ENCODE results near the gene LRMDA.

LRMDA gene

DNA sequence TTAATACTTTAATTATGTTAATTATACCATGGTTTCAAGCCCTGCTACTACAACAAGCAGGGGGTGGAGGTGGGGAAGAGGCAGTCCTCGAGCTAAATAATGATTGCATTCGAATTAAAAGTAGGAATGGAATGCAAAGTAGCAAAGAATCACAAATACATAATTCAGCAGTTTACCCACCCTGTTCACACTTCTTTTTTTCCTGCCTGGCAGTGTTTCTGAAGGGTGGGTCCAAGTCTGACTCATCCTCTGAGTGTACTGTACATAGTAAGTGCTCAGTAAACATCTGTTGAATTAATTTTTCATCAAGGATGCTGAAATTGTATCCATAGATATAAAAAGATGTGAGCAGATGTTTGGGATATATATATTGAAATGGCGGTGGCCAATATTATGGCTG is 778.8 kb downstream of the LRMDA start:
- DNase-seq (ENCODE audit: low read depth): no peak

DNA sequence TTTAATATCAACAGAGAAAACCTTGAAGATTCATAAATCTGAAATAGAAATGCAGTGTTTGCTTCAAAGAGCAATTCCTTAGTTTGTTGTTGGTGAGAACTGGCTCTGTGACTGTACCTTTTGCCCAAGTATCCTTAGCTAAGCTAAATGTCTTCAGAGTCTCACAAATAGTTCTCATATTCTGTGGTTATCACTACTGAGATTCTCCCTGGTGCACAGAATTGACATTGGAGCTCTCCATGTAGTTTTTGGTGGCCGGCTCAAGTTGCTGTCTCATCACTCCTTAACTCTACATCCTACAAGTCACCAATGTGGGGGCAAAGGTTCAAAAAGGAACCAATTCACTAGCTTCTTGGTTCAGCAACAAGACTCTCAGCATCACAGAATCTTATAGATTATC is 780.3 kb downstream of the LRMDA start:
- no peak for DNase-seq (ENCODE audit: low read depth)

DNA sequence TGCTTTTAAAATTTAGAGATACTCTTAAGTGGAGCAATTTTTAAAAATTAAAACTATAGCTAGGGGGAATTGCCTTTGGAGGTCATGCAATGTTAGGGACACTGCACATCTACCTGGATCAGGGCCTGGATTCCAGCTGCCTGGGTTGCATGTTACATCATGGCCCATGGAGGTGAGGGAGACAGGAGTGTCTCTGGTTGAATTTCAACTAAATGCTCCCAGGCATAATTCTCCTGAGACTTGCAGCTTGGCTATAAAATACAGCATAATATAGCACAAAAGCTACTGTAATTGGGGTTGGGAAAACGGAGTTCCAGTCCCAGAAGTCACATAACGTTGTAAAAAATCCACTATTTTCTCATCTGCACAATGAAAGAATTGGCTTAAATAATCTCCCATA is 782.5 kb downstream of the LRMDA start:
- no peak for DNase-seq (ENCODE audit: low read depth)

DNA sequence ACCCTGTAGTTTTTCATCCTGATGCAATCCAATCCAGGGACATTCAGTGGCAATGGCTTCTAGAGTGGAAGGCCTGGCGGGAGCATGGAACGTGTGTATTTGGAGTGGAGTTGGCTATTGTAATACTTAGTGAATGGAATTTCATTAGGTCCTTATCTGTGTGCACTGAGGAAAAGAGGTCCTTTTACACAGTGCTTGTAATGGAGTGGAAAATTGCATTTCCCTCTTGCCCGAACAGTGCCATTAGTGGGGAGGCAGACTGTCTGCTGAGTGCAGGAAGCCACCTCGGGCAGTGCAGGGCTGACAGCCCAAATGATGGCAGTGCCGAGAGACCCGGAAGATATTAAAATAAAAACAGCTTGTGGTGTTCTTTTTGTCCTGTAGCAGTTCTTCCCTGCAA is 786.6 kb downstream of the LRMDA start:
- DNase-seq (ENCODE audit: low read depth): no peak

DNA sequence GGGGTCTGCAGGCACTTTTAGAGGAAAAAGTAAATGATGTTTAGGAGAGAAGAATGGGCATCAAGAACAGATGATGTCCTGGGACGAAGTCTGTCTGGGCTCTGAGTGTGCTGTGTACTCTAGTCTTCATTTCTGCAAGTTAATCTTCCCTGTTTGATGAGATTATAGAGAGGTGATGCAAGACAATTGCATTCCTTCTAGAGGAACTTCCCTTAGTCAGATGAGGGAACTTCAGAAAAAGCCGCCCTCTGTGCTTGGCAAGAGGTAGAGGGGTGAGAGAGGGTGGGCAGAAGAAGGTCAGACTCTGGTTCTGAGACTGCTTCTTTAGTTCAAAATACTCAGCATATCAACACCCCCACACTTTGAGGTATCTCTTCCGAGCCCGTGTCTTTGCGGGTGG is 797.9 kb downstream of the LRMDA start:
- no peak for DNase-seq (ENCODE audit: low read depth)

DNA sequence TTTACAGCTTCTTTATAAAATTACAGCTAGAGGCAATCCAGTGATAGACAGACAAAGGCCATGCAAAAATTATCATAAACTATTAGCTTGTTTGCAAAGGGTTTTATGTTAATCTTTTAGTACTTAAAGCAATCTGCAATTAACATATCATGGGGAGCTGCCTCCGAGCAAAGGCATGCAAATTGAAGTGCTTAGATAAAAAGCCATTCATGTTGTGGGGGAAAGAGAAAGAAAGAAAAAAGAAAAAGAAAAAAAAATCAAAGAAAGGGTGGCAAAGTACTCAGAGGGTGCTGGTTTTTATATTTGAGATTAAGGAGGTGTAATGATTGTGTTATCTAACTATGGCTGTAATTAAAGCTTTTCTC is 799.5 kb downstream of the LRMDA start:
- DNase-seq (ENCODE audit: low read depth): no peak

DNA sequence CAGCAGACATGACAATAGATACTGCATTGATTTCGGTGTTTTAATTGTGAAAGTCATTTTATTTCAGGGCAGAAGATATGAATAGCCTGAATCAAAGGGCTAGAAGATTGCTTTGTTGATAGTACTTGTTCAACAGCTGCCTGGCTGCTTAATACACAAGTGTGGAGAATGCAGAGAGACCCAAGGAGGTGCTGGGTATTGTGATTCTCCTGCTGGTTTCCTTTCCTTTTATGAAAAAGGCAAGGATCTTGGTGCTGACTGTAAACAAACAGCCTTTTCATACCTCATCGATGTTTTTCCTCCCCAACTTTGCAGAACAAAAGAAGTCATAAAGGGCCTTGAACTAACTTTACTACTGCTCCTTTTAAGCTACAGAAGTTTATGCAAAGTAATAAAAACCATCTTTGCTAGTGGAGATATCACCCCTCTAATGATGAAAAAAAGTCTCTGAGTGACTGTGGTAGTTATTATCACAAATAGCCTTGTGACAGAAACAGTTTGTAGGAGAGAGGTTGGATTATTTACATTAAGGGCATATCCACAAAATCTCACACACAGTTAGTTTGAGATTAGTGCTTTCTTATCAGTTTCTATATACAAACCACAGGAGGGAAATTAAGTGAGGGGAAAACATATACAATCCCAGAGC is 800.0 kb downstream of the LRMDA start:
- DNase-seq (ENCODE audit: low read depth): no peak

DNA sequence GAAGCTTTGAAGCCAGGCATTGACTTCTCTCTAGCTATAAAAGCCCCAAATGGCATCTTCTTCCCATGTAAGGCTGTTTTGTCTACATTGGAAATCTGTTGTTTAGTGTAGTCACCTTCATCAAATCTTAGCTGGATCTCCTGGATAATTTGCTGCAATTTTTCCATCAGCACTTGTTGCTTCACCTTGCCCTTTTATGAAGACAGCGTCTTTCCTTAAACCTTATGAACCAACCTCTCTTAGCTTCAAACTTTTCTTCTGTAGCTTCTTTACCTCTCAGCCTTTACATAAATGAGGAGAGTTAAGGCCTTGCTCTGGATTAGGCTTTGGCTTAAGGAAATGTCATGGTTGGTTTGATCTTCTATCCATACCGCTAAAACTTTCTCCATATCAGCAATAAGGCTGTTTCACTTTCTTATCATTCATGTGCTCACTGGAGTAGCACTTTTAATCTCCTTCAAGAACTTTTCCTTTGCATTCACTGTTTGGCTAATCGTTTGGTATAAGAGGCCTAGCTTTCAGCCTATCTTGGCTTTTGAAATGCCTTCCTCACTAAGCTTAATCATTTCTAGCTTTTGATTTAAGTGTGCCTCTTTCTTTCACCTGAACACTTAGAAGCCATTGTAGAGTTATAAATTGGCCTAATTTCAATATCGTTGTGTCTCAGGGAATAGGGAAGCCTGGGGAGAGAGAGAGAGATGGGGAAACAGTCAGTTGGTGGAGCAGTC is 803.2 kb downstream of the LRMDA start:
- no peak for DNase-seq (ENCODE audit: low read depth)

DNA sequence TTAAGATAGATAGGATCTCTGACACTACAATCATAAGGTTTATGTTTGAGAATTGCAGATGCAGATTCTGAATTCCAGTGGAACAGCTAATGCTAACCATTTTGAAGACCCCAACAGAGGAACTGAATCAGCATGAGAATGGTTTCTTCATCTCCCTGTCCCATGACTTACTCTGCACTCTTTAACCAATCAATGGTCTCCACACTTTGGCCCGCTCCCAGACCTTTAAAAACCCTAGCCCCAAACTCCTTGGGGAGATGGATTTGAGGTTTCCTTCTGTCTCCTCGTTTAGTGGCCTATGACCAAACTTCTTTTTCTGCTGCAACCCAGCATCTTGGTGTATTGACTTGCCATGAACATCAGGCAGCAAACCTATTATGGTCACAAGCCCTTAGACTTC is 804.9 kb downstream of the LRMDA start:
- no peak for DNase-seq (ENCODE audit: low read depth)

DNA sequence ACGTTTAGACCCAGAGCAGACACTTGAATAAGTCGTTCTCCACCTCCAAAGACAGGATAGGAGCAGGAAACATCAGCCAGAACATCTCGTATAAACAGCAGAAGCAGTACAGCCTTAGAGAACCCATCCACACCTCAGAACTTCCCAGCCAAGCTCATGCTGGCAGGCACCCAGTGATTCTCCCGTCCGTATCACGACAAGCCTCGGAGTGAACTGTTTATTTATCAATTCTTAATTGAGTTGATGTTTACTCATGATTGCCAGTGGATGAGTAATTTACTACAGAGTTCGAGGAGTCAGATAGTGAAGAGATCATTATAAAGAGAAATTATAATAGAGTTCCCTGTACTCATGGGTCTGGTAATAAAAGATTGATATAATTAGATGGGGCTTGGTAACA is 811.5 kb downstream of the LRMDA start:
- DNase-seq (ENCODE audit: low read depth): no peak

DNA sequence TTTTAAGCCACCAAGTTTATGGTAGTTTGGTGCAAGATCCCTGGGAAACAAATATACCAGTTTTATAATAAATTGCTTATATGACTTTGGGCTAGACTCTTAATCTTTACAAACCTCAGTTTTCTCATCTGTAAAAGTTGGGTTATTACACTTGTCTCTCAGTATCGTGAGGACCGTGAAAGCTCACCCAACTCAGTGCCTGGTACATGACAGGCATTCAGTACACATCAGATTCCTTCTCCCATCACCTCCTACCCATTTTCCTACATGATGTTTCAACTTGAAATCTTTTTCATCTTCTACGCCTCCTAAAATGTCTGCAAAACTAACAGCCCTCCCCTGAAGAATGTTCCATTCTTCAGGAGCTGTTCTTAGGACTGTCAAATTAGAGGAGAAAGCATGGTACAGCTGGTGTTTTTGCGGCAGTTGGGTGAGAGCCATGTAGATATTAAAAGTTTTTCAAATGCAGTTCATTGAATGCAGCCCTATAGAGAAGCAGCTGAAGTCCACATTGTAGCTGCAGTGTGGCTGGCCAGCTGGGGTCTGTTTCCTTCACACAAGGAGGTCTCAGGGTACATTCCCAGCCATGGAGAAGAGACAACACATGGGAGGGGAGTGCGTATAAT is 812.8 kb downstream of the LRMDA start:
- DNase-seq (ENCODE audit: low read depth): no peak

DNA sequence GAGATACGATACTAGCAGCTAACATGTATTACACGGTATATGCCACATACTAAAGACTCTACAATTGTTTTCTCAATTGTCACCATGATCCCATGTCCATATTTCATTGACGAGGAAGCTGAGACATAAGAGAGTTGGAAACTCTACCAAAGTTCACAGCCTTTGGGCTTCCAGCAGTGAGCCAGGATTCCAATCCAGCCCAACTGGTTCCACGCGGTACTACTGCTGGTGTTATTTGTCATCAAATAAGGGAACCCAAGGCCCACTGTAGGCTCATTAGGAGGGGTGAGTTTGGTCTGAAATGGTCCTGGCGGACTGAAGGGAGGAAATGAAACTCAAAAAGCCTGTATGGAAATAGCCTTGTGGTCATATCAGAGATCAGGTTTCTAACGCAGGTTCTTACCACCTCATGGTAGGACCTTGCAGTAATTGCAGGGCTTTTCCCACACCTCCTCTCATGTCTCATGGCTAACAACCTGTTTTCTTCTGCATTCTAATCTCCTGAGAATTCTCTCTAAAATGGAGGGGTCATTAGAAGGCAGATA is 814.6 kb downstream of the LRMDA start:
- no peak for DNase-seq (ENCODE audit: low read depth)

DNA sequence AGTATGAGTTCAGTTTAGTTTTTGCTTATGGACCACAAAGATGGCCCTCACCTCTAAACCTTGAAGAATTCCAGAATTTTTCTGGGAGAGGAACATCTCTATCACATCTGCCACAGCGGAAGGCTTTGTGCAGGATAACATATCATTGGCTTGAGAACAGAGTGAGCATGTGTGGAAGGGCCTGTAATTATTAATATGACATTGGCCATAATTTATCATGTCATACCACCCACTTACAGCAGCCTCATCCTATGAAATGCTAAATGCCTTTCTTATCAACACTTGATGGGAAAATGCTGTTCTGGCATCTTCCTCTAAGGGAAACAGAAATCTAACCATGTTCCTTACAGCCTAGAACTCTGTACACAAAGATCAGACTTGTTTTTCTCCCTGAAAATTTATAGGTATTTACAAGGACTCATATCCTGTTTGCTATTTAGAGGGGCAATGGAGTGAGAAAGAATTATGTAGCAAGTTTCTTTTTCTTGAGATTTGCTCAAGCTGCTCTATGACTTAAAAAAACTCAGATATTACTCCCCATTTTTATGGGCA is 817.3 kb downstream of the LRMDA start:
- DNase-seq (ENCODE audit: low read depth): no peak

DNA sequence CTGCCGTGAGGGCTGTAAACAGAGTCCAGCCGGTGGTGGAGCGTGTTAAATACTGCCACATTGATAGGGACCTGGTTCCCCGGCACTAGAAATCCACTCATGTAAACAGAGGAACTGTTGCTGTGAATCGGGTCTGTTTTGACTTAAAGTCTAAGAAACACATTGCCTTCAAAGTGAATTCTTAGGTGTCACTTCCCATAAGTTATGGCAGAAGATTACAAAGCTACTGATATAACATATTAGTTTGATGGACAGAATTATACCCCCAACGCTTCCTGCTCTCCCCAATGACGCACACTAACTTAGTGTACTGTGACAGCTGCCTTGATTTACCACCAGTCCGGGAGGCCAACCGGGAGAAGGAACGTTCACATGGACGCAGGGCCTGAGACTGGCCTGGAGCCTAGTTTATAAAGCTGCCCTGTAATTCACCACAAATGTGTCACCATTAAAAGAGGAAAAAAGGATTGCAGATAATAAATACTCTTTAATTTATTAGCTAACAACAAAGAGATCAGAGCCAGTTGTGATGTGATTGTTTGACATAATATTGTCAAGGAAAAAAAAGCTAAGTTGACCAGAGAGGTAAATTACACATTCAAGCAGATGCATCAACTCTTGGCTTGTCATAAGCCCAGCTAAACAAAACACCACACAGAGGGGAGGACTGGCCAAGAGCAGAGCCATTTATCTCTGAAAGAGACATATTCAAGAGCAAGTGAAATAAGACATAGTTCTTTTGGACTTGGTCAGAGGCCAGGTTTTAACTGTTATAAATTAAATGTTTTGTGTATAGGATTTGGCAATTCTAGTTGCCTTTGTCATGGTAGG is 820.6 kb downstream of the LRMDA start:
- no peak for DNase-seq (ENCODE audit: low read depth)

DNA sequence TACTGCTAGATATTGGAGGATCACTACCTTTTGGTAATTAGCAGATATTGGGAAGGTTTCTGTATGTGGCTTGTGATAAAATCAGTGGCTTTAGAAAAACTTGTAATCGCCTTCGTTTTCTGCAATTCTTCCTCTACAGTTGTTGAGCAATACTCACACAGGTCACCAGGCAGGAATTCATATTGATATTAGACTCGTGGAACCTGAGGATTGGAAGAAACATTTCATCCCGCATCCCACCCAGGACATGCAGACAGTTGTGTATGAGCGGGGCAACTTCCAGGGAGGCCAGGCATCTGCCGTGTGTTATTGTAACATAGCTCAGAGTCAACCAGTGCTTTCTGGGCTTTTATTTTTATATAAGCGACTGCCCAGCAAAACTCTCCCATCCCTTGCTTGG is 821.3 kb downstream of the LRMDA start:
- no peak for DNase-seq (ENCODE audit: low read depth)

DNA sequence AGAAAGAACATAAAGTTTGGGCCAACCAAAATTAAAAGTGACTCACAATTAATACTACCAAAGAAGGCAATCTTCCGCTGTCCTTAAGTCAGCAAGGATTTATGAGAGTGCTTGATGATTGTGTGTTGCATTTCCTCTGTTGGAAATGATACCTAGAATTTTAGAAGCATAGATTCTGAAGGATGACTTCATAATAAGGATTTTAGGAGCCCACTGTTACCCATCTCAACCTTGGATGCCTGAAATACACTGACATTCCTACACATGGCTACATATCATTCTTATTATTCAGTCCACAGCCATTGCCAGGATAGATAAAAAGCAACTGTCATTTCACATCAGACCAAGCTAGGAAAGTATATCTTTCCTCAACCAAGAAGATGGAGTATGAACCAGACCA is 823.8 kb downstream of the LRMDA start:
- no peak for DNase-seq (ENCODE audit: low read depth)

DNA sequence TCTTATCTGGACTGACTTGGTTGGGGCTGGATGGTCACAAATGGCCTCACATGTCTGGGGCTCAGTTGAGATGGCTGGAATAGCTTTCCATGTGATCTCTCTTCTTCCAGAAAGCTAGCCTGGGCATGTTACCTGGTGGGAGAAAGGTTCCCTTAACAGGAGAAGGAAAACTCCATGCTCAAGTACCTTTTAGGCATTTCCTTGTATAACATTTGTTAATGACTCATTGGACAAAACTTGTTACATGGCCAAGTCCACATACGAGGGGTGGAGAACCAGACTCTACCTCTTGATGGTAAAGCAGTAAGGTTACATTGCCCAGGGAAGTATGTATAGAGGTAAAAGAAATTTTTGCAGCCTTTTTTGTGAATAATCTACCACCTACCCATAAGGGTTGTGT is 826.4 kb downstream of the LRMDA start:
- no peak for DNase-seq (ENCODE audit: low read depth)

DNA sequence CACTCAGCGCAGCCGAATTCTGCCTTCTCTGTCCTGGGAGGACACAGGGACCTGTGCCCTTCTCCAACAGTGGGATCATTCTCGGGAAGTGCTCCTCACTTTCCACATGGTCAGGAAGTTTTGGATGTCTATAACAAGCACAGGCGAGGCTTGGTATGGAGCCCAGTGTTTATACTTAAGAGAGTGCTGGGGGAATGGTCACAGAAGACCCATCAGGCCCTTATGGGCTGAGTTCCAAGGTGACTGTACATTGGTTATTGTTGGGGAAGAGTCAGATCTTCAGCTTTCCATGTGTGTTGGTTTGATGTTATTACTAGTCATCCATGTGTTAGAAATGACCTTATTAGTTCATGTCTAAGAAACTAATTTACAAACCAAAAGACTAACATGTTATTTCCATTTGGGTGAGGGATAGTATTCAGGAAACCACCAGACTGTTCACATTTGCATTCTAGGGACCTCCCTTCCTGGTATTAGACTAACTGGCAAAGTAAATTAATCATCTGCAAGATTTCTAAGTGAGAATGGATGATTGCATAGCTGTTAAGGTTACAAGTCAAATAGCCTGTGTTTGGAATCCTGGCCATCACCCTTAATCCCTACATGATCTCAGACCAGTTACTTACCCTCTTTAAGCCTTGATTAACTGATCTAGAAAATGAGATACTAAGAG is 834.2 kb downstream of the LRMDA start:
- DNase-seq (ENCODE audit: low read depth): no peak

DNA sequence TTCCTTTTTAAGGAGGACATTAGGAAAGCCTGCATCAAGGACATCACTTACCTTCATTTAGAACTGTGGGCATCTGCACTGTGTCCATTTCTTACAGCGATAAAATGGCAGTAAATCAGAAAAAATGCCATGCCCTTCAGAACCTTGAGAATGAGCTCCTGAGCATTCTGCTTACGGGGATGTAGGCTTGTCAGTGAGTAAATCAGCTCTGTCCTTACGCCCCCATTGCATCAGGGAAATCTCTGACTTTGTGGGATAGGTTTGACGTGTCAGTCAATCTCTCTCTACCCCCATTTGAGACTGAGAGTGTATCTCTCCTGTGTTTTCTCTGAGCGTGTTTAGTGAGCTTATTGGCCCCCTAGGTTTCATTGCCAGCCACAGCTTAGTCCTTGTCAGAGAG is 837.1 kb downstream of the LRMDA start:
- DNase-seq (ENCODE audit: low read depth): no peak

DNA sequence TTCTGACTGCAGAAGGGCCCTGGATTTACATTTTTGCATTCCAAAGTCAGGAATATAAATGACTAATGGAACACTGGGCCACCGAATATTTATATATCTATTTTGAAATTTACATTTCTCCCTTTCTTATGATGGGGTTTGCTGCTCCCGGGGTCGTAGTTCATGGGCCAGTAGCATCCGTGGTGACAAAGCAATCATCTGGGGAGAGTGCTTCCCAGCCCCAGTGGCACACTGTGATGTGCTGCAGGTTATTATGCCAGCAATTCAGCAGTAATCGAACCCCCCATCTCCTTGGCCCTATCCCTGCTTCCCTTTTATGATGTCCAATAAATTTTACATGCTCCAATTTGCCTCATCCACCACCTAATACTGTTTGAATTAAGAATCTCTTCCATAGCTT is 837.5 kb downstream of the LRMDA start:
- DNase-seq (ENCODE audit: low read depth): no peak

DNA sequence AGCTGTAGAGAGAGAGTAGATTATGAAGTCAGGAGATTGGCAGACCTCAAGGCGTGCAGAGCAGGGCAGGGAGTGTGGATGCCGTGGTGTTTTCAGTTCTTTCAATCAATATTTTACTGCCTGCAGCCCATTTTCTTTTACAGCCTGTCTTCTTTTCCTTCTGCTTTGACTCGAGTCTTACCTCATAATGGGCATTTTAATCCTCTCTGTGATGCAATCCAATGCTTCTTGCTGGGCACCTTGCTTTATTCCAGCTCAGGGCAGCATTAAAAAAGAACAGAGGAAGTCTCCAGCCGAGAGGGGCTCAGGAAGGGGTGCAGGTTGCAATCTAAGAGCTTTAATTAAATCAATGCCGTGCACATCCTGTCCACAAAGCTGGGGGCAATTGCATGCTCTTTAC is 839.0 kb downstream of the LRMDA start:
- DNase-seq (ENCODE audit: low read depth): no peak

DNA sequence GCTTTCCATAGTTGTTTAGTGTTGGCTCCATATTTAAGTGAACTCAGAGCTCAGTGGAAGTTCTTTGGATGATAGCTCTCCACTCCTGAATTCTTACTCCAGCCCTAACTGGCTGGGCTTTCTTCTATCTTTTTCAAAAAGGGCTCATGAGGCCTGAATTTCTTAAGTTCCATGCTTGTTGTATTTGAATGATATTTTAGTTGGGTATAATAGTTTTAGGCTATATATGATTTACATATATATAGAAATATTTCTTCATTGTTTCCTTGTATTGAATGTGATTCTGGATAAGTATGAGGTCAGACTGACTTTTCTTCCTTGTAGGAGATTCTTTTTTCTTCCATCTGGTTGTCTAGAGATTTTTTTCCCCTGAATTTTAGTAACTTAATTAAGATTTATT is 843.5 kb downstream of the LRMDA start:
- no peak for DNase-seq (ENCODE audit: low read depth)
